Measurements from ENCODE around the gene TTLL5. TPM values are rescaled to one million over a fixed set of nuclear protein-coding genes. Genes with fewer than 3 reads are reported as not detected.

TTLL5 gene
- total RNA-seq, 1 experiment from 2014 or later: 16.1 TPM

- DNase-seq (ENCODE audit: low spot score): no peak
These were observed 41.7 kb downstream of the TTLL5 start for GRCh38 chr14:75702616-75703261.

- DNase-seq (ENCODE audit: low spot score): no peak
These were observed 42.4 kb downstream of the TTLL5 start for GRCh38 chr14:75703467-75703866.

GRCh38 chr14:75705014-75705413, 44.0 kb downstream of the TTLL5 start:
- DNase-seq (ENCODE audit: low spot score): no peak

- DNase-seq (ENCODE audit: low spot score): peak; percentile 74
These were observed 48.3 kb downstream of the TTLL5 start for GRCh38 chr14:75709207-75709812.

GRCh38 chr14:75711105-75711795, 50.2 kb downstream of the TTLL5 start:
- peak; percentile 54 for DNase-seq (ENCODE audit: low spot score)

- DNase-seq (ENCODE audit: low spot score): peak; percentile 95
These were observed 50.8 kb downstream of the TTLL5 start for GRCh38 chr14:75711796-75712211.

- no peak for DNase-seq (ENCODE audit: low spot score)
These were observed 53.9 kb downstream of the TTLL5 start for GRCh38 chr14:75714991-75715390.

GRCh38 chr14:75715926-75716780, 55.1 kb downstream of the TTLL5 start:
- peak; percentile 82 for DNase-seq (ENCODE audit: low spot score)

- no peak for DNase-seq (ENCODE audit: low spot score)
These were observed 56.7 kb downstream of the TTLL5 start for GRCh38 chr14:75717729-75718128.

GRCh38 chr14:75718199-75718598, 57.2 kb downstream of the TTLL5 start:
- no peak for DNase-seq (ENCODE audit: low spot score)

GRCh38 chr14:75720116-75720515, 59.1 kb downstream of the TTLL5 start:
- no peak for DNase-seq (ENCODE audit: low spot score)

- DNase-seq (ENCODE audit: low spot score): no peak
These were observed 59.9 kb downstream of the TTLL5 start for GRCh38 chr14:75720842-75721498.

- no peak for DNase-seq (ENCODE audit: low spot score)
These were observed 62.7 kb downstream of the TTLL5 start for GRCh38 chr14:75723716-75724115.

- DNase-seq (ENCODE audit: low spot score): no peak
These were observed 63.6 kb downstream of the TTLL5 start for GRCh38 chr14:75724414-75725204.

GRCh38 chr14:75725481-75725880, 64.4 kb downstream of the TTLL5 start:
- no peak for DNase-seq (ENCODE audit: low spot score)

- DNase-seq (ENCODE audit: low spot score): no peak
These were observed 65.3 kb downstream of the TTLL5 start for GRCh38 chr14:75726321-75726720.

GRCh38 chr14:75727124-75727523, 66.1 kb downstream of the TTLL5 start:
- no peak for DNase-seq (ENCODE audit: low spot score)

GRCh38 chr14:75732888-75733287, 71.8 kb downstream of the TTLL5 start:
- DNase-seq (ENCODE audit: low spot score): no peak

GRCh38 chr14:75734854-75735253, 73.8 kb downstream of the TTLL5 start:
- DNase-seq (ENCODE audit: low spot score): no peak

GRCh38 chr14:75736845-75737485, 75.9 kb downstream of the TTLL5 start:
- DNase-seq (ENCODE audit: low spot score): no peak

All from H4 (cell line).